HUDEP-2 (cell line): ENCODE measurements around the gene CXCL16.

ENCODE experiments used
- DNase-seq, 76 experiments: peaks; one replicate each; lab custom pipeline; 2025; ENCODE audit not compliant: unreplicated experiment in 76 of 76; lab: John Stamatoyannopoulos, UW

The CXCL16 gene

GRCh38 chr17:4753392-4753791, 13.7 kb upstream of the CXCL16 start:
- DNase-seq, result no peak

- no peak for DNase-seq
Measured at GRCh38 chr17:4751932-4752331, 12.2 kb upstream of the CXCL16 start.

DNA sequence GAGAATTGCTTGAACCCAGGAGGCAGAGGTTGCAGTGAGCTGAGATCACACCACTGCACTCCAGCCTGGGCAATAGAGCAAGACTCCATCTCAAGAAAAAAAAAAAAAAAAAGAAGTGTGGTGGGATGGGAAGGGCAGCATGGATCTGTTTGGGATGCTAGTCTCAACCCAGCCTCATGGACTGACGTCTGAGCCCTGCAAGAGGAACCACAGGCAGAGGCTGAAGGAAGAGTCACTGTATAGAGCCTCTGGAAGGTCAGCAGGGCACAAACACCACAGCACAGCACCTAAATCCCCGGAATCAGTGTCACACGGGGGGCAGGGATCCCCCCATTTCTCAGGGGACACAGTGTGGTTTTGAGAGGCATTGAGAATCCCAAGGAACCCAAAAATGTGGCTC, 10.9 kb upstream of the CXCL16 start:
- DNase-seq, result no peak

- DNase-seq, result no peak
Measured at GRCh38 chr17:4748686-4749085, 9.0 kb upstream of the CXCL16 start.

DNA sequence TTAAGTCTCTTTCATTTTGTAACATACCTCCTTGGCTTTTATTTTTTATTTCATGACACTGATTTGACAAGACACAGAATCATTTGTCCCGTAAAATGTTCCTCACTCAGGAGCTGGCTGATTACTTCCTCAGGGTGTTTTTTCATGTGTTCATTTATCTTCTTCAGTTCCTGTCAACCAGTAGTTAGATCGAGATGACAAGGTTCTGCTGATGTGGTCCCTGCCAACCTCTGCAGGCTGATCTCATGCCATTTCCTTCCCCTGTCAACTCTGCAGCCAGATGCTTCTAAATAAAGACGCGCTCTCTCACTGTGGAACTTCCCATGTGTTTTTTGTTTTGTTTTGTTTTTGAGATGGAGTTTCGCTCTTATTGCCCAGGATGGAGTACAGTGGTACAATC, 8.1 kb upstream of the CXCL16 start:
- no peak for DNase-seq

GRCh38 chr17:4744999-4745969, 5.6 kb upstream of the CXCL16 start:
- DNase-seq, result no peak

DNA sequence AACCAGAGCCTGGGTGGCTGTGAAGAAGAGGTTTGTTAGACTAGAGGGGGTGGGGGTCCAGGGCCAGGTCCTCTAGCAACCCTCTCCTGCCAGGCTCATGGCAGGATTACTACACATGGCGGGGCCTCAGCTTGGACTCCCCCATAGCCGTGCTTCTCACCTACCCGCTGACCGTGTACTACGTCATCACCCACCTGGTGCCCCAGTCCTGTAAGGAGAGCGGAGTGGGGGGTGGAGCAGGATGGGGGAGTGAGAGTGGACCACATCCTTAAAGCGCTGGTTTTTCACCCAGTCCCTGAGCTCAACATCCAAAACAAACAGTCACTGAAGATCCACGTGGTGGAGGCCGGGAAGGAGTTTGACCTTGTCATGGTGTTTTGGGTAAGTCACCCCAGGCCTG, 4.2 kb upstream of the CXCL16 start:
- no peak for DNase-seq

GRCh38 chr17:4743216-4743615, 3.5 kb upstream of the CXCL16 start:
- no peak for DNase-seq

GRCh38 chr17:4742629-4743028, 2.9 kb upstream of the CXCL16 start:
- no peak for DNase-seq

DNA sequence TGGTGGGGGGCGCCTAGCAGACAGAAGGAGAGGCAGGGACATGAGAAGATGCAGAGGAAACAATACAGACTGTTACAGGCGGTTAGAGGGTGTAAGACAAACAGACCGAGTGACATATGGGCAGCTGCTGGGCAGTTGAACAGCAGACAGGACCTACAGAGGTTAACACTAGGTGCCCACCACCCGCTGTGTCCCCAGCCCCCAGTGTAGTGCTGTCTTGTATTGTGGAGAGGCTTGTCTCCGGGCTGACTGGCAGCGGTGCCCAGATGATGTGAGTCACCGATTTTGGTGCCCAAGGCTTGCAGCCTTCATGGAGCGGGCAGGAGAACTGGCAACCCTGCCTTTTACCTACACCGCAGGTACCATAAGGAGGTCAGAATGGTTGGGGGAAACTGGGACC, 2.4 kb upstream of the CXCL16 start:
- no peak for DNase-seq

GRCh38 chr17:4741544-4741943, 1.8 kb upstream of the CXCL16 start:
- no peak for DNase-seq

- no peak for DNase-seq
Measured at GRCh38 chr17:4740584-4740983, 856 bp upstream of the CXCL16 start.

- DNase-seq, result no peak
Measured at GRCh38 chr17:4740025-4740351, 260 bp upstream of the CXCL16 start.

- DNase-seq, result no peak
Measured at GRCh38 chr17:4738136-4739121, 1.3 kb downstream of the CXCL16 start.

DNA sequence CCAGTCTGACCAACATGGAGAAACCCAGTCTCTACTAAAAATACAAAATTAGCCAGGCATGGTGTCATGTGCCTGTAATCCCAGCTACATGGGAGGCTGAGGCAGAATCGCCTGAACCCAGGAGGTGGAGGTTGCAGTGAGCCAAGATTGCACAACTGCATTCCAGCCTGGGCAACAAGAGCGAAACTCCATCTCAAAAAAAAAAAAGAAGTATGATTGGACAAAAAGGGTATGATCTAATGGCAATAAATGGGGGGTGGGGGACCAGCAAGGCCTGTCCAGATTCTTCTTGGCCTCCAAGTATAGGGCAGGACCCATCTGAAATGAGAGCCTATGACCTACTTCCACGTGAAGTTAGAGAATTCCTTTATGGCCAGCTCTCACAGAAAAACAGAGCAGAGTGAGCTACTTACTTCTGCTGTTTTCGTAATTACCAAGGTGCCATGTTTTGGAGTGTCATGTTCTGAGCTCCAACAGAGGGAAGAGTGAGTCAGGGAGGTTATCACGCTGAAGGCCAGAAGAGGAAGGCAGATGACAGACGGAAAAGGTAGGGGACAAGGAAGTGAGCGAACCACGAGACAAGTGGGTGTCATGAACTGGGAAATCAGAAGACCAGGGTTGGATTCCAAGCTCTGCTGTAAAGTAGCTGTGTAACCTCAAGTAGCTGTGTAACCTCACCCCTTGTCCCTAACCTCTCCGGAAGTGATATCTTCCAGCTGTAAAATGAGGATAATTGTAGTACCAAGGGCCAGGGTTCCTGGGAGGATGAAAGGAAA, 3.7 kb downstream of the CXCL16 start:
- peak in 1 of 76 experiments; percentile 18 for DNase-seq

- DNase-seq, result no peak
Measured at GRCh38 chr17:4734857-4735475, 4.8 kb downstream of the CXCL16 start.

DNA sequence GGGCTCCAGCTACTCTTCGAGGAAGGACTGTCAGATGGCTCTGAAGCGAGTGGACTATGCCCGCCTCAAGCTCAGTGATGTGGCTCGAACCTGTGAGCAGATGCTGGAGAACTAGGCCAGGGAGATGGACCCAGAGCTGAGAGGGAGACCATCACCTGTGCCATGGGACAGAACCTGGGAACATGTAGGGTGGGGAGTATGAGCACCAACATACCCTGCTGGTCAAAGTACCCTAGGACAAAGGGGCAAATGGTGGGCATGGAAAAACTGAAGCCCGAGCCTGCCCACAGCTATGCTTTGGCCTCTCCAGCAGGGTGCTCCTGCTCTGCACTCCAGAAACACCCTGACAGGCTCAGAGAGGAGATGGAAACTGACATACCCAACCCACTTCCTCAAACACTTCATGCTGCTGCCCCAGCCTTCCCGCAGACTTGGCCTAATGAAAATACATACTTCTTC, 6.6 kb downstream of the CXCL16 start:
- DNase-seq, result peak in 5 of 76 experiments; percentile 12 to 30 (median 22)

DNA sequence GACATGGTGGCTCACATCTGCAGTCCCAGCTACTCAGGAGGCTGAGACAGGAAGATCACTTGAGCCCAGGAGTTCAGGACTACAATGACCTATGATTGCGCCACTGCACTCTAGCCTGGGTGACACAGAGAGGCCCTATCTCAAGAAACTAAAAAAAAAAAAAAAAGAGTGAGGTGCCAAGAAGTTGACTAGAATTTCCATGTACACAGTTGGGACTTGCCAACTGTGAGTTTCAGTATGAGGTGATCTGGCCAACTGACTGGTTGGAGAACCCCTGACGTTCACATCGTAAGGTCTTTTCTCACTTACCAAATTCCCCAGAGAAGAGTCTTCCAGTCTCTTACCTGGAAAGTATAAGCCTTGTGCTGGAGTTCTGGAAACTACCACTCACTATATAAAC, 11.6 kb downstream of the CXCL16 start:
- DNase-seq, result peak in 16 of 76 experiments; percentile 8 to 64 (median 19)

GRCh38 chr17:4725646-4726310, 13.9 kb downstream of the CXCL16 start:
- DNase-seq, result no peak

DNA sequence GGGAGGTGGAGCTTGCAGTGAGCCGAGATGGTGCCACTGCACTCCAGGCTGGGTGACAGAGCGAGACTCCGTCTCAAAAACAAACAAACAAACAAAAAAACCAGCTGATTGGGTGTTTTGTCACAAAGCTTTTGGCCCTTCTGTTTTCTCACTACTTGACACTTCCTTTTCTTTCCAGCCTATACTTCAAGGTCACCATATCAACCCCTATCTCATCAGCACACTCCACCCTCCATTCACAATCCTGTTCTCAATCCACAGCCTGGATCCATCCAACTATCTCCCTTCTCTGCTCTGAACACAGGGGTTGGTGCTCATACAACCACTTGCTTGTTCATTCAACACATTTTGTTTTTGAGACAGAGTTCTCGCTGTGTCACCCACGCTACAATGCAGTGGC, 15.1 kb downstream of the CXCL16 start:
- peak in 10 of 76 experiments; percentile 10 to 23 (median 18) for DNase-seq
